Natural killer cell (primary cell): ENCODE measurements around the gene CHRM2. TPM values are rescaled to one million over a fixed set of nuclear protein-coding genes. Genes with fewer than 3 reads are reported as not detected.

Experiments
- ATAC-seq, 3 donors: fragments of 150-1000 bp in 2 of 3; fragments of 200-7000 bp in 1 of 3; cut with Tn5 transposase; 1 replicate in 1 of 3; 2 replicates in 2 of 3; pipeline ENCODE4 v1.10.0; 2021; ENCODE audit warnings: mild to moderate bottlenecking in 2 of 3, moderate library complexity in 2 of 3
- DNase-seq, 2 donors: peaks; one replicate each; pipeline versions ENCODE4 v3.0.0 to v3.0.0-alpha.2; 2013 to 2021; ENCODE audit warnings: mixed read lengths in 1 of 2
- H3K27ac ChIP-seq: one replicate; pipeline ENCODE4 v1.5.1; 2013; ENCODE audit warnings: mild to moderate bottlenecking, low read length
- H3K27me3 ChIP-seq: one replicate; pipeline ENCODE4 v1.6.1; 2013; ENCODE audit warnings: low read length; ENCODE audit not compliant: control insufficient read depth, insufficient read depth
- H3K36me3 ChIP-seq: one replicate; pipeline ENCODE4 v1.6.1; 2013; ENCODE audit warnings: low read length; ENCODE audit not compliant: control insufficient read depth, insufficient read depth
- H3K4me1 ChIP-seq: one replicate; pipeline ENCODE4 v1.6.1; 2013; ENCODE audit warnings: low read length; ENCODE audit not compliant: control insufficient read depth, insufficient read depth
- H3K4me3 ChIP-seq: one replicate; pipeline ENCODE4 v1.5.1; 2013; ENCODE audit warnings: low read length
- H3K9me3 ChIP-seq: one replicate; pipeline ENCODE4 v1.6.1; 2013; ENCODE audit warnings: low read length; ENCODE audit not compliant: control insufficient read depth, insufficient read depth
- H3K27ac Mint-ChIP-seq, 2 donors: one replicate each; pipeline ENCODE4 v1.8.0; 2022; ENCODE audit warnings: mild to moderate bottlenecking in 2 of 2, mixed read lengths in 2 of 2, moderate library complexity in 1 of 2
- H3K27me3 Mint-ChIP-seq, 2 donors: one replicate each; pipeline ENCODE4 v1.8.0; 2022; ENCODE audit warnings: low read depth in 2 of 2, mixed read lengths in 2 of 2
- H3K36me3 Mint-ChIP-seq: one replicate; pipeline ENCODE4 v1.8.0; 2022; ENCODE audit warnings: mixed read lengths
- H3K4me1 Mint-ChIP-seq, 2 donors: one replicate each; pipeline ENCODE4 v1.8.0; 2022; ENCODE audit warnings: mixed read lengths in 2 of 2
- H3K4me3 Mint-ChIP-seq: one replicate; pipeline ENCODE4 v1.8.0; 2022; ENCODE audit warnings: mild to moderate bottlenecking, moderate library complexity, mixed read lengths
- H3K9me3 Mint-ChIP-seq, 2 donors: one replicate each; pipeline ENCODE4 v1.8.0; 2022; ENCODE audit warnings: mixed read lengths in 2 of 2
- WGBS: methylation state at CpG from one replicate; pipeline ENCODE4 v1.1.7; 2013; ENCODE audit warnings: missing lambda C conversion rate; ENCODE audit not compliant: insufficient coverage; 5-methylcytosine and 5-hydroxymethylcytosine counted together
- intact Hi-C: fragments of 100-400 bp; cut with micrococcal nuclease; formaldehyde crosslinking; loops from one replicate; pipeline ENCODE4 v1.14.2; 2022
- total RNA-seq, 4 donors: library from RNA; stranded (reverse); fragments of 120-200 nt in 1 of 4; gene quantifications; one replicate each; pipeline versions ENCODE4 v1.2.3 to v1.2.4, GENCODE V29; 2013 to 2022
- TF ChIP-seq, protein P1 (sequence below): fragments of 200-600 bp; IDR thresholded peaks from one replicate; pipeline ENCODE4 v1.8.0; 2022; ENCODE audit warnings: antibody characterized with exemption

CHRM2 gene
- total RNA-seq, 3 donors from 2014 or later (not counting 1 experiment from before 2014, with no cell fraction given), result not detected

DNA sequence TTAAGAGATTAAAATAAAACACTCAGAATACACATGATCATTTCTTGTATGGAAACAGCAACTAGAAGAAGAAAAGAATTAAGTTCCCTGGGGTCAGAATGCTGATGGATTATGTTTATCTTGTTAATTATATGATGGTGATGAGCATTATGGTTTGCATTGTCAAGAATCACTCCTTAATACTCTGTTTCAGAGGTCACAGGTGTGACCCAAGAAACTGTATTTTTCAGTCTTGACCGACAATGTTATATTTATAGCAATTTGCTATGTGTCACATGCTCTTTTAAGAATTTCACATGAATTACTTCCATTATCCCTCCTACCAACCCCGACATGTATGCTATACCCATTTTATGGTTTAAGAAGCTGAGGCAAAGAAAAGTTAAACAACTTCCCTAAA lies 2.7 kb upstream of the CHRM2 start:
- intact Hi-C loops, result no loop called here

GRCh38 chr7:136869001-136869961 lies 829 bp downstream of the CHRM2 start:
- intact Hi-C loops, result no loop called here
- peaks cover 10 to 14% of the 10 kb centered on the region in 2 donors for H3K27me3 Mint-ChIP-seq
- no peaks in the 10 kb centered on the region for H3K4me1 Mint-ChIP-seq

More for the DNA sequence above, 2.7 kb upstream of the CHRM2 start:
- no peak for ATAC-seq
- no peaks in the 10 kb centered on the region for H3K4me1 ChIP-seq
- no peaks in the 10 kb centered on the region for H3K36me3 ChIP-seq
- TF ChIP-seq, protein P1, sequence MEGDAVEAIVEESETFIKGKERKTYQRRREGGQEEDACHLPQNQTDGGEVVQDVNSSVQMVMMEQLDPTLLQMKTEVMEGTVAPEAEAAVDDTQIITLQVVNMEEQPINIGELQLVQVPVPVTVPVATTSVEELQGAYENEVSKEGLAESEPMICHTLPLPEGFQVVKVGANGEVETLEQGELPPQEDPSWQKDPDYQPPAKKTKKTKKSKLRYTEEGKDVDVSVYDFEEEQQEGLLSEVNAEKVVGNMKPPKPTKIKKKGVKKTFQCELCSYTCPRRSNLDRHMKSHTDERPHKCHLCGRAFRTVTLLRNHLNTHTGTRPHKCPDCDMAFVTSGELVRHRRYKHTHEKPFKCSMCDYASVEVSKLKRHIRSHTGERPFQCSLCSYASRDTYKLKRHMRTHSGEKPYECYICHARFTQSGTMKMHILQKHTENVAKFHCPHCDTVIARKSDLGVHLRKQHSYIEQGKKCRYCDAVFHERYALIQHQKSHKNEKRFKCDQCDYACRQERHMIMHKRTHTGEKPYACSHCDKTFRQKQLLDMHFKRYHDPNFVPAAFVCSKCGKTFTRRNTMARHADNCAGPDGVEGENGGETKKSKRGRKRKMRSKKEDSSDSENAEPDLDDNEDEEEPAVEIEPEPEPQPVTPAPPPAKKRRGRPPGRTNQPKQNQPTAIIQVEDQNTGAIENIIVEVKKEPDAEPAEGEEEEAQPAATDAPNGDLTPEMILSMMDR, result no peak
- Mint-ChIP-seq H3K36me3 (peaks cover 5% of the 10 kb centered on the region), H3K27me3 (peaks cover 7 to 10% of the 10 kb centered on the region in 2 donors), H3K4me3 (no peak overlapping the region), H3K27ac (no peak overlapping the region), H3K9me3 (peaks cover 1 to 3% of the 10 kb centered on the region in 2 donors), H3K4me1 (no peaks in the 10 kb centered on the region)
- peaks cover 8% of the 10 kb centered on the region for H3K27me3 ChIP-seq
- no peaks in the 10 kb centered on the region for H3K9me3 ChIP-seq
- H3K27ac ChIP-seq, result no peak overlapping the region
- WGBS, result 100% methylated on average over 1 of the region's 2 CpGs
- DNase-seq, result no peak
- H3K4me3 ChIP-seq, result no peak overlapping the region

DNA sequence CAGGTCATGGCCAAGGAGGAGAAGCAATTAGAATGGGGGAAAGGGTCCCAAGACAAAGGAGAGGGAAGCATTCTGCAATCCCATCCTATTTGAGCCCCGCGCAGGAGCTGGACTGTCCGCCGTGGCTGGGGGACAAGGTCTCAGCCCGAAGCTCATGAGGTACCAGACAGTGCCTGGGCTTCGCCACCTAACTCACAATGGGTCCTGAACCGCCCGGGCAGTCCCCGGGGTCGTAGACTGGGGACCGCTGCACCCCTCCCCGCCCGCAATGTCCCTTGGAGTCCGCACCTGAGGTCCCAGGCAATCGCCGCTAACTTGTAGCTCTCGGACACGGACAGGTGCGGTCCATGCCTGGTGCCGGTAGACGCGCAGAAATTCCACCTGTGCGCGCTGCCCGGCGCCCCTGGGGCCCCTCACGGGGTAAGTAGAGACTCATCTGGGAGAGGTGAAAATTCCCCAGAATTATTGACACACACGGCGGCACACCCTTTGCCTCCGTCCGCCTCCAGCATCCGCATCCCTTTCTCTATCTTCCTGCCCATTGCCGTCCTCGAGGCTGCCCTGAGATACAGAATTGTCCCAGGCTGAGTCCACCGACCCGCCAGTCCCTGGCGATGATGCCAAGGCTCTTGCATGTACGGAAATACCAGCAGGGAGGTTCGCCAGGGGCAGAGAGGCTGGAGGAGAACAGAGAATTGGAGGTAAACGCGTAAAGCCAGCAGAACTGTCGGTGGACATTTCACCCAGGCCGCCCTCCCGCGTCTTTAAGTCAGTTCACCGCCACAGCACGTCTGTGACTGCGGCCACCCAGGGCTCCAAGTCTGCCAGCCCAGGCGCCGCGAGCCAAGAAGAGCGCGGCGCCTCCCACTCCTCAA lies 1.8 kb downstream of the CHRM2 start:
- no peak overlapping the region for H3K27ac ChIP-seq
- peaks cover 8% of the 10 kb centered on the region for H3K27me3 ChIP-seq
- Mint-ChIP-seq H3K27me3 (peaks cover 10 to 14% of the 10 kb centered on the region in 2 donors), H3K36me3 (peaks cover 8% of the 10 kb centered on the region), H3K9me3 (peaks cover 4 to 5% of the 10 kb centered on the region in 2 donors), H3K27ac (no peak overlapping the region), H3K4me3 (no peak overlapping the region), H3K4me1 (no peaks in the 10 kb centered on the region)
- WGBS, result 6% methylated on average over 54 of the region's 54 CpGs
- intact Hi-C loops, result no loop called here
- H3K4me1 ChIP-seq, result no peaks in the 10 kb centered on the region
- DNase-seq (no peak), ATAC-seq (no peak)
- TF ChIP-seq, protein P1, result no peak
- H3K36me3 ChIP-seq, result no peaks in the 10 kb centered on the region
- no peak overlapping the region for H3K4me3 ChIP-seq
- no peaks in the 10 kb centered on the region for H3K9me3 ChIP-seq

More at GRCh38 chr7:136869001-136869961, 829 bp downstream of the CHRM2 start:
- H3K27ac Mint-ChIP-seq, result no peak overlapping the region
- Histone ChIP-seq H3K27me3 (peaks cover 8% of the 10 kb centered on the region), H3K4me3 (no peak overlapping the region), H3K27ac (no peak overlapping the region), H3K4me1 (no peaks in the 10 kb centered on the region), H3K9me3 (no peaks in the 10 kb centered on the region), H3K36me3 (no peaks in the 10 kb centered on the region)
- TF ChIP-seq, protein P1, result no peak
- DNase-seq, result no peak
- 4% methylated on average over 64 of the region's 65 CpGs for WGBS
- no peak overlapping the region for H3K4me3 Mint-ChIP-seq
- H3K36me3 Mint-ChIP-seq, result peaks cover 8% of the 10 kb centered on the region
- H3K9me3 Mint-ChIP-seq, result peaks cover 4 to 5% of the 10 kb centered on the region in 2 donors
- ATAC-seq, result no peak
